Esophagus muscularis mucosa (tissue), 4 donors: ENCODE measurements around the gene ASF1B.

Source experiments
- CTCF ChIP-seq, 3 experiments: fragments of 200-600 bp in 2 of 3; fragments of 450-650 bp in 1 of 3; sonication (generic) in 2 of 3; IDR thresholded peaks; one replicate each; pipeline ENCODE4 v1.5.1; 2017 to 2019; ENCODE audit warnings: antibody characterized with exemption in 3 of 3, mild to moderate bottlenecking in 2 of 3, moderate library complexity in 1 of 3
- EP300 ChIP-seq: sonication (generic); formaldehyde crosslinking; IDR thresholded peaks from one replicate; pipeline ENCODE4 v1.6.1; 2017; ENCODE audit warnings: antibody characterized with exemption
- POLR2A ChIP-seq: fragments of 450-650 bp; IDR thresholded peaks from one replicate; pipeline ENCODE4 v1.6.1; 2017; ENCODE audit warnings: antibody characterized with exemption, moderate library complexity, mild to moderate bottlenecking, low read depth
- POLR2AphosphoS5 ChIP-seq, 2 donors: sonication (generic); formaldehyde crosslinking; IDR thresholded peaks; one replicate each; pipeline ENCODE4 v1.6.1; 2017; ENCODE audit warnings: antibody characterized with exemption in 2 of 2

DNA sequence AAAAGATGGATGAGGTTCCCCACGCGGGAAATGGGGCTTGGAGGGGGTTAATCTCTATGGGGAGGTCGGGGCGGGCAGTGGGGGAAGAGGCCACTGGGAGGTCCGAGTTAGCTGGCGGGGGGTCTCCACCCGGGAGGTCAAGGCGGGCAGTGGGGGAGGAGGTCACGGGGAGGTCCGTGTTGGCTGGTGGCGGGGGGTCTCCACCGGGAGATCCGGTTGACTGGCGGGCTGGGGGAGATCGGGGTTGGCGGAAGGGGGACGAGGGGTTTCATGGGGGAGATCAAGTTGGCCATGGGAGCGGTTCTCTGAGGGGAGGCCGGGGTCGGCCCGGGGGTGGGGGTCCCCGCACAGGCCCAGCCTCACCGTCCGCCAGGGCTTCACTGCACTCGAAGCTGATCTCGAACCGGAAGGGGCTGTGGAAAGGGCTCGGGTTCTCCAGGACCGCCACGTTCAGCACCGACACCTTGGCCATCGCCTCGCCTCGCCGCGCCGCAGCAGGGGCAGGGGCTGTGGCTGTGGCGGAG lies 342 bp downstream of the ASF1B start:
- TF ChIP-seq CTCF (IDR thresholded peaks at IDR 0.05) (no peak), POLR2A (no peak), POLR2AphosphoS5 (IDR thresholded peaks at IDR 0.05) (no peak), EP300 (no peak)
